ENCODE results near the gene RASA2. TPM values are rescaled to one million over a fixed set of nuclear protein-coding genes. Genes with fewer than 3 reads are reported as not detected.

The RASA2 gene
- total and polyA plus RNA-seq, 9 of the 15 experiments (the other 6 are each of a cell fraction or from before 2014, with no cell fraction given): 2.0 to 12.8 (median 9.5) TPM

DNA sequence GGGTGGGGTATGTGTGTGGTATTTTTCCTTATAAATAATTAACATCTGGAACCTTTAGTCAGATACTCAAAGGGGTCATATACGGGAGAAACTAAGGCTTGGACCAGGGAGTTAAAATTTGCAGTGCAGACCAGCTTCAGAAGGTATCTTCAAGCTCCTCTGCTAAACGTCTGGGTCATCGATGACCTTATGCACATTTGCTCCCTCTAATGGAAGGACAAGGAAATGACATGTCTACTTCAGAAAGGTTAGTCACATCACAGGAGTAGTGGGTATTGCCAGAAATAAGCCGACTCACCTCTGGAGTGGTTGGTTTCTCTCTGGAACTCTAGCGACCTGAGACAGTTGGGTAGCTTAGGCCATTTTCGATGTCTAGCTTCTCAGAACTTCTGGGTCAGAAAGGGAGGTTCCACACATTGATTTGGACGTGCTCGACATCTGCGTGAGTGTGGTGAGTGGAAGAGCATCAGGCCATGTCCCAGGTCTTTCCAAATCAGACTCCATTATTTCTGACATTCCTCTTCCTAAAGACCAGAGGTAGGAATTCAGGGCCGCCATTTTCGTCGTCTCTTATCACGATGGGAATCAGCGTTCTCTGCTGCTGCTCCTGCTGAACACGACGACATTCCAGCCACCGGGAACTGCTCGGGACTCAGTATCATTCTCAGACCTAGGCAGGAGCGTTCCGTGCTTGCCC is 31.8 kb upstream of the RASA2 start (continued):
- TF ChIP-seq, protein P1, sequence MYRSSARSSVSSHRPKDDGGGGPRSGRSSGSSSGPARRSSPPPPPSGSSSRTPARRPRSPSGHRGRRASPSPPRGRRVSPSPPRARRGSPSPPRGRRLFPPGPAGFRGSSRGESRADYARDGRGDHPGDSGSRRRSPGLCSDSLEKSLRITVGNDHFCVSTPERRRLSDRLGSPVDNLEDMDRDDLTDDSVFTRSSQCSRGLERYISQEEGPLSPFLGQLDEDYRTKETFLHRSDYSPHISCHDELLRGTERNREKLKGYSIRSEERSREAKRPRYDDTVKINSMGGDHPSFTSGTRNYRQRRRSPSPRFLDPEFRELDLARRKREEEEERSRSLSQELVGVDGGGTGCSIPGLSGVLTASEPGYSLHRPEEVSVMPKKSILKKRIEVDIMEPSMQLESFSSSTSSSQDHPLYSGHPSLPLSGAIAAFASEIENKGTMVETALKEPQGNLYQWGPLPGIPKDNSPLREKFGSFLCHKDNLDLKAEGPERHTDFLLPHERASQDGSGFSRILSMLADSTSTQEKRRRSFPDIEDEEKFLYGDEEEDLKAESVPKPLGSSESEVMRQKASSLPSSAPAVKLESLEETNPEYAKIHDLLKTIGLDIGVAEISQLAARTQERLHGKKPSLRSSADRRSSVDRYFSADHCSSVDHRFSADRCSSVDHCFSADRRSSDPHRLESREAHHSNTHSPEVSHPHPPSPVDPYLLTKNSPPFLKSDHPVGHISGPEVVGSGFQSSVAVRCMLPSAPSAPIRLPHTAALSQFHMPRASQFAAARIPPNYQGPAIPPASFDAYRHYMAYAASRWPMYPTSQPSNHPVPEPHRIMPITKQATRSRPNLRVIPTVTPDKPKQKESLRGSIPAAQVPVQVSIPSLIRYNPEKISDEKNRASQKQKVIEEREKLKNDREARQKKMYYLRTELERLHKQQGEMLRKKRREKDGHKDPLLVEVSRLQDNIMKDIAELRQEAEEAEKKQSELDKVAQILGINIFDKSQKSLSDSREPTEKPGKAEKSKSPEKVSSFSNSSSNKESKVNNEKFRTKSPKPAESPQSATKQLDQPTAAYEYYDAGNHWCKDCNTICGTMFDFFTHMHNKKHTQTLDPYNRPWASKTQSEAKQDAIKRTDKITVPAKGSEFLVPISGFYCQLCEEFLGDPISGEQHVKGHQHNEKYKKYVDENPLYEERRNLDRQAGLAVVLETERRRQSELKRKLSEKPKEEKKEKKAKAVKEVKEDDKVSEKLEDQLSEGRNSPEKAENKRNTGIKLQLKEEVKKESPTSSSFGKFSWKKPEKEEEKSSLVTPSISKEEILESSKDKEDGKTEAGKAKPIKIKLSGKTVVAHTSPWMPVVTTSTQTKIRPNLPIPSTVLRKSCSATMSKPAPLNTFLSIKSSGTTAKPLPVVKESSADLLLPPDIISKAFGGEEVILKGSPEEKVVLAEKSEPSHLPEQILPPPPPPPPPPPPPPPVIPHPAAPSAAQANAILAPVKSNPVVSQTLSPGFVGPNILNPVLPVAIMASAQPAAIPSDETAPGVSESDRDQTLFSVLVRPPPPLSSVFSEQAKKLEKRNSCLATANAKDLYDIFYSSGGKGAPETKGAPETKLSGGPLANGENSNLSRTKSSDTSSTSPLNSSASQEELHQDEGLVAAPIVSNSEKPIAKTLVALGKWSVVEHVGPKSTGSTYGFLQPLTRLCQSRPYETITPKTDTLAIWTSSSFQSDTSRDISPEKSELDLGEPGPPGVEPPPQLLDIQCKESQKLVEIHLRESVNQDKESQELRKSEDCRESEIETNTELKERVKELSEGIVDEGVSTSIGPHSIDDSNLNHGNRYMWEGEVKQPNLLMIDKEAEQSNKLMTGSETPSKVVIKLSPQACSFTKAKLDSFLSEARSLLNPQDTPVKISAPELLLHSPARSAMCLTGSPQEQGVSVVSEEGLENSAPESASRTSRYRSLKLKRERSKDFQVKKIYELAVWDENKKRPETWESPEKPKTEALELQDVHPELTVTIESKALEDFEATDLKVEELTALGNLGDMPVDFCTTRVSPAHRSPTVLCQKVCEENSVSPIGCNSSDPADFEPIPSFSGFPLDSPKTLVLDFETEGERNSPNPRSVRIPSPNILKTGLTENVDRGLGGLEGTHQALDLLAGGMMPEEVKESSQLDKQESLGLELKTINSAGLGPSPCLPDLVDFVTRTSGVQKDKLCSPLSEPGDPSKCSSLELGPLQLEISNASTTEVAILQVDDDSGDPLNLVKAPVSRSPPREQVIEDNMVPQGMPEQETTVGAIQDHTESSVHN (IDR thresholded peaks at IDR 0.05; ENCODE audit: borderline replicate concordance in 1 of 2, low read depth in 1 of 2): no peak
- TF ChIP-seq ETV6 (IDR thresholded peaks at IDR 0.05; ENCODE audit: borderline replicate concordance in 1 of 2, low read depth in 2 of 2, low read length in 1 of 2) (no peak), ETV6 (CRISPR knock-in tag; IDR thresholded peaks at IDR 0.05; ENCODE audit: borderline replicate concordance) (no peak), EP300 (IDR thresholded peaks at IDR 0.05; ENCODE audit: low read length) (no peak), MYC (IDR thresholded peaks at IDR 0.05; ENCODE audit: low read depth, low read length) (no peak), MYC (CRISPR knock-in tag; IDR thresholded peaks at IDR 0.05; ENCODE audit: borderline replicate concordance, low read depth) (no peak), HDAC6 (IDR thresholded peaks at IDR 0.05; ENCODE audit: low read depth, low read length) (no peak), ZNF143 (CRISPR knock-in tag; IDR thresholded peaks at IDR 0.05) (no peak), ZKSCAN8 (CRISPR knock-in tag; IDR thresholded peaks at IDR 0.05) (no peak), SMARCE1 (IDR thresholded peaks at IDR 0.05) (no peak), ERF (CRISPR knock-in tag; IDR thresholded peaks at IDR 0.05) (no peak), ZNF740 (CRISPR knock-in tag; IDR thresholded peaks at IDR 0.05) (no peak), ZNF740 (tag; IDR thresholded peaks at IDR 0.05) (no peak), SP2 (IDR thresholded peaks at IDR 0.05; ENCODE audit: extremely low read depth, low read depth, low read length, poor library complexity, severe bottlenecking) (no peak), ZBED1 (IDR thresholded peaks at IDR 0.05) (no peak), KDM5B (IDR thresholded peaks at IDR 0.05; ENCODE audit: insufficient replicate concordance, low read depth, low read length) (no peak), ZBTB1 (CRISPR knock-in tag; IDR thresholded peaks at IDR 0.05; ENCODE audit: borderline replicate concordance, low read depth) (no peak)
- TF ChIP-seq, protein P2, sequence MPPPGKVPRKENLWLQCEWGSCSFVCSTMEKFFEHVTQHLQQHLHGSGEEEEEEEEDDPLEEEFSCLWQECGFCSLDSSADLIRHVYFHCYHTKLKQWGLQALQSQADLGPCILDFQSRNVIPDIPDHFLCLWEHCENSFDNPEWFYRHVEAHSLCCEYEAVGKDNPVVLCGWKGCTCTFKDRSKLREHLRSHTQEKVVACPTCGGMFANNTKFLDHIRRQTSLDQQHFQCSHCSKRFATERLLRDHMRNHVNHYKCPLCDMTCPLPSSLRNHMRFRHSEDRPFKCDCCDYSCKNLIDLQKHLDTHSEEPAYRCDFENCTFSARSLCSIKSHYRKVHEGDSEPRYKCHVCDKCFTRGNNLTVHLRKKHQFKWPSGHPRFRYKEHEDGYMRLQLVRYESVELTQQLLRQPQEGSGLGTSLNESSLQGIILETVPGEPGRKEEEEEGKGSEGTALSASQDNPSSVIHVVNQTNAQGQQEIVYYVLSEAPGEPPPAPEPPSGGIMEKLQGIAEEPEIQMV (tag; conservative IDR thresholded peaks at IDR 0.05; ENCODE audit: low read depth): no peak

Measured in K562 (cell line).